ENCODE measurements around the gene ANAPC13.

Gene ANAPC13

GRCh38 chr3:134430950-134431445, 54.8 kb downstream of the ANAPC13 start:
- no peaks in the 10 kb centered on the region for H3K36me3 ChIP-seq (ENCODE audit: control insufficient read depth, insufficient read depth, low read length)
- no peaks in the 10 kb centered on the region for H3K9me3 ChIP-seq (ENCODE audit: control insufficient read depth, low read length)
- peaks cover 35% of the 10 kb centered on the region for H3K4me1 ChIP-seq (ENCODE audit: control insufficient read depth, insufficient read depth, low read length, poor library complexity, severe bottlenecking)
- 77 to 93% methylated on average over 2 to 3 of the region's 4 CpGs for WGBS, 2 experiments (ENCODE audit: insufficient coverage in 2 of 2)
- no peak overlapping the region for H3K27ac ChIP-seq (ENCODE audit: low read depth, low read length, severe bottlenecking)
- H3K4me3 ChIP-seq (ENCODE audit: extremely low read depth, insufficient read depth, low read length, poor library complexity, severe bottlenecking) = no peak overlapping the region

- 93 to 96% methylated on average over 4 of the region's 4 CpGs for WGBS, 2 experiments (ENCODE audit: insufficient coverage in 2 of 2)
- H3K4me3 ChIP-seq (ENCODE audit: extremely low read depth, insufficient read depth, low read length, poor library complexity, severe bottlenecking) = no peak overlapping the region
- no peaks in the 10 kb centered on the region for H3K9me3 ChIP-seq (ENCODE audit: control insufficient read depth, low read length)
- H3K27ac ChIP-seq (ENCODE audit: low read depth, low read length, severe bottlenecking) = no peak overlapping the region
- no peaks in the 10 kb centered on the region for H3K36me3 ChIP-seq (ENCODE audit: control insufficient read depth, insufficient read depth, low read length)
- peaks cover 37% of the 10 kb centered on the region for H3K4me1 ChIP-seq (ENCODE audit: control insufficient read depth, insufficient read depth, low read length, poor library complexity, severe bottlenecking)
Measured at GRCh38 chr3:134430174-134430573, 55.6 kb downstream of the ANAPC13 start.

GRCh38 chr3:134428401-134428800, 57.4 kb downstream of the ANAPC13 start:
- Histone ChIP-seq H3K4me1 (ENCODE audit: control insufficient read depth, insufficient read depth, low read length, poor library complexity, severe bottlenecking) (peaks cover 37% of the 10 kb centered on the region), H3K27ac (ENCODE audit: low read depth, low read length, severe bottlenecking) (no peak overlapping the region), H3K4me3 (ENCODE audit: extremely low read depth, insufficient read depth, low read length, poor library complexity, severe bottlenecking) (no peak overlapping the region), H3K9me3 (ENCODE audit: control insufficient read depth, low read length) (no peaks in the 10 kb centered on the region), H3K36me3 (ENCODE audit: control insufficient read depth, insufficient read depth, low read length) (no peaks in the 10 kb centered on the region)
- 94 to 99% methylated on average over 2 to 3 of the region's 4 CpGs for WGBS, 2 experiments (ENCODE audit: insufficient coverage in 2 of 2)

Data from mesodermal cell (in vitro differentiated cells).